DOHH2 (cell line): Measurements from ENCODE around the gene PANX2.

ENCODE experiments used
- H3F3A ChIP-seq: fragments of 200-600 bp; sonication (generic), shearing (Covaris generic); 2 replicates; pipeline ENCODE4 v1.6.0; 2016; ENCODE audit warnings: antibody characterized with exemption, mild to moderate bottlenecking; ENCODE audit not compliant: control insufficient read depth, insufficient read depth
- H3K27ac ChIP-seq: fragments of 200-600 bp; sonication (generic); 2 replicates; pipeline ENCODE4 v1.5.1; 2014; ENCODE audit warnings: low read depth, mild to moderate bottlenecking, low read length, moderate library complexity
- H3K27me3 ChIP-seq: fragments of 200-600 bp; sonication (generic); 2 replicates; pipeline ENCODE4 v1.6.1; 2014; ENCODE audit warnings: mild to moderate bottlenecking, low read length, mixed read lengths; ENCODE audit not compliant: control insufficient read depth
- H3K36me3 ChIP-seq: fragments of 200-600 bp; sonication (generic); 2 replicates; pipeline ENCODE4 v1.6.1; 2014; ENCODE audit warnings: mild to moderate bottlenecking, low read length, moderate library complexity, mixed read lengths; ENCODE audit not compliant: control insufficient read depth
- H3K4me1 ChIP-seq: fragments of 200-600 bp; sonication (generic); 2 replicates; pipeline ENCODE4 v1.6.1; 2014; ENCODE audit warnings: mild to moderate bottlenecking, low read length, mixed read lengths; ENCODE audit not compliant: control insufficient read depth
- H3K4me2 ChIP-seq: fragments of 200-600 bp; sonication (generic); 2 replicates; pipeline ENCODE4 v1.6.0; 2014; ENCODE audit warnings: mild to moderate bottlenecking, low read length, moderate library complexity
- H3K4me3 ChIP-seq: fragments of 200-600 bp; sonication (generic); 2 replicates; pipeline ENCODE4 v1.5.1; 2014; ENCODE audit warnings: mild to moderate bottlenecking, low read length, mixed read lengths
- H3K79me2 ChIP-seq: fragments of 200-600 bp; sonication (generic); 2 replicates; pipeline ENCODE4 v1.6.1; 2014; ENCODE audit warnings: mild to moderate bottlenecking, low read length, mixed read lengths; ENCODE audit not compliant: control insufficient read depth
- H3K9me2 ChIP-seq: fragments of 200-600 bp; sonication (generic); replicated peaks from 2 replicates; pipeline ENCODE4 v1.6.1; 2014; ENCODE audit warnings: mild to moderate bottlenecking, low read length, mixed read lengths; ENCODE audit not compliant: control insufficient read depth
- H3K9me3 ChIP-seq: fragments of 200-600 bp; sonication (generic); 2 replicates; pipeline ENCODE4 v1.6.1; 2014; ENCODE audit warnings: antibody characterized with exemption, low read length, mixed read lengths; ENCODE audit not compliant: control insufficient read depth, insufficient read depth
- H4K20me1 ChIP-seq: fragments of 200-600 bp; sonication (generic); 2 replicates; pipeline ENCODE4 v1.6.0; 2014; ENCODE audit warnings: low read depth, mild to moderate bottlenecking, antibody characterized with exemption, low read length, moderate library complexity; ENCODE audit not compliant: control insufficient read depth, insufficient read depth
- CTCF ChIP-seq: fragments of 200-600 bp; sonication (generic); IDR thresholded peaks from one replicate; pipeline ENCODE4 v1.5.1; 2014; ENCODE audit warnings: antibody characterized with exemption, mild to moderate bottlenecking, low read depth, low read length; ENCODE audit not compliant: poor library complexity, severe bottlenecking
- EZH2phosphoT487 ChIP-seq: fragments of 200-600 bp; sonication (generic); IDR thresholded peaks from 2 replicates; pipeline ENCODE4 v1.6.1; 2017; ENCODE audit warnings: borderline replicate concordance, mild to moderate bottlenecking, antibody characterized with exemption, low read length, moderate library complexity, mixed read lengths

Gene PANX2

GRCh38 chr22:50174382-50175190, 4.1 kb downstream of the PANX2 start:
- peaks cover 16% of the 10 kb centered on the region for H3K4me1 ChIP-seq
- TF ChIP-seq CTCF (no peak), EZH2phosphoT487 (no peak)
- peaks cover 3% of the 10 kb centered on the region; the same call in 1 of the 2 replicates for H3F3A ChIP-seq
- no peaks in the 10 kb centered on the region for H3K9me3 ChIP-seq
- H3K4me3 ChIP-seq: no peak overlapping the region
- H3K27ac ChIP-seq: no peak overlapping the region
- no peaks in the 10 kb centered on the region for H3K9me2 ChIP-seq
- H3K36me3 ChIP-seq: no peaks in the 10 kb centered on the region
- H3K27me3 ChIP-seq: no peaks in the 10 kb centered on the region
- no peaks in the 10 kb centered on the region for H3K79me2 ChIP-seq
- no peaks in the 10 kb centered on the region for H4K20me1 ChIP-seq
- H3K4me2 ChIP-seq: no peak overlapping the region

GRCh38 chr22:50175191-50175461, 4.6 kb downstream of the PANX2 start:
- no peaks in the 10 kb centered on the region for H3K79me2 ChIP-seq
- H3K9me3 ChIP-seq: no peaks in the 10 kb centered on the region
- H3K4me2 ChIP-seq: no peak overlapping the region
- H3K4me3 ChIP-seq: no peak overlapping the region
- H3K27me3 ChIP-seq: no peaks in the 10 kb centered on the region
- H3K36me3 ChIP-seq: no peaks in the 10 kb centered on the region
- H4K20me1 ChIP-seq: no peaks in the 10 kb centered on the region
- no peak overlapping the region for H3K27ac ChIP-seq
- TF ChIP-seq EZH2phosphoT487 (no peak), CTCF (no peak)
- peaks cover 3% of the 10 kb centered on the region; the same call in 1 of the 2 replicates for H3F3A ChIP-seq
- H3K4me1 ChIP-seq: peaks cover 21% of the 10 kb centered on the region
- H3K9me2 ChIP-seq: no peaks in the 10 kb centered on the region

- Histone ChIP-seq H3K9me3 (no peaks in the 10 kb centered on the region), H3F3A (peaks cover 3% of the 10 kb centered on the region; the same call in 1 of the 2 replicates), H3K27me3 (no peaks in the 10 kb centered on the region), H3K4me2 (no peak overlapping the region), H3K4me3 (no peak overlapping the region), H3K9me2 (no peaks in the 10 kb centered on the region), H3K4me1 (peaks cover 23% of the 10 kb centered on the region), H3K27ac (no peak overlapping the region), H3K79me2 (no peaks in the 10 kb centered on the region), H3K36me3 (no peaks in the 10 kb centered on the region), H4K20me1 (no peaks in the 10 kb centered on the region)
- TF ChIP-seq EZH2phosphoT487 (no peak), CTCF (no peak)
These were observed 5.7 kb downstream of the PANX2 start for GRCh38 chr22:50175921-50176849.
